ENCODE measurements around the gene SYT13. TPM values are rescaled to one million over a fixed set of nuclear protein-coding genes. Genes with fewer than 3 reads are reported as not detected.

Gene SYT13
- polyA plus RNA-seq, 1 donor: 0.30 TPM

GRCh38 chr11:45248501-45249011 lies 37.6 kb downstream of the SYT13 start:
- no peak for DNase-seq (ENCODE audit: low read depth)

DNA sequence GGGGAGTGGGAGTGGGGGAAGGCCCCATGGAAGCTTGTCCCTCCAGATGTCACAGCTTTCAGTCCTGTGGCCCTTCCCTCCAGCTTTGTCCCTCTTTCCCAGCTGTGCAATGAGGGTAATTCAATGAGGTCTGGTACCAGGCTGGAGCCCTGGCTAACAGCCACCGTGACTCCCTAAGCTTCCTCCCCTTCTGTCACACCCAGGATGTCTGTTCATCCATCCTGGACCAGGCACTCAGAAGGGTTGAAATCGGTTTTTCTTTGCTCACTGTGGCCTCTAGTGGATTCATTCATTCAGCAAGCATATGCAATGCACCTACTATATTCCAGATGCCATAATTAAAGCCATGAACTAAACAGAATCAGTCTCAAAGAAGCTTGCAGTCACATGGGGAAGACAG lies 38.7 kb downstream of the SYT13 start:
- DNase-seq (ENCODE audit: low read depth): no peak

DNA sequence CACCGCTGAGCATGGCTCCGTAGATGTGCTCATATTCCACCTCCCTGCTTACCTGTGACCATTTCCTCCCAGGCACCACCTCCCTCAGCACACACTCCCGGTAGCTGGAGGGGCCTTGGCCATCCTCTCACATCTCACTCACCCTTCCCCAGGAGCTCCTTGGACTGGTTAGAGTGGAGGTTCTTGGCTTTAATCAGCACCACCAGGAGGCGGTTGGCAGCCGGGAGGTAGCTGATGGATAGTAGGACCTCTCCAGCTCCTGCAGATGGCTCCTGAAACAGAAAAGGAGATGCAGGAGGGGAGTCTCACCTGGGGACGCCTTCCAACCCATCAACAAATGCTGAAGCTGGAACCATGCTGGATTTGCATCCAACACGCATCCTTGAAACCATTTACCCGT lies 39.9 kb downstream of the SYT13 start:
- DNase-seq (ENCODE audit: low read depth): no peak

DNA sequence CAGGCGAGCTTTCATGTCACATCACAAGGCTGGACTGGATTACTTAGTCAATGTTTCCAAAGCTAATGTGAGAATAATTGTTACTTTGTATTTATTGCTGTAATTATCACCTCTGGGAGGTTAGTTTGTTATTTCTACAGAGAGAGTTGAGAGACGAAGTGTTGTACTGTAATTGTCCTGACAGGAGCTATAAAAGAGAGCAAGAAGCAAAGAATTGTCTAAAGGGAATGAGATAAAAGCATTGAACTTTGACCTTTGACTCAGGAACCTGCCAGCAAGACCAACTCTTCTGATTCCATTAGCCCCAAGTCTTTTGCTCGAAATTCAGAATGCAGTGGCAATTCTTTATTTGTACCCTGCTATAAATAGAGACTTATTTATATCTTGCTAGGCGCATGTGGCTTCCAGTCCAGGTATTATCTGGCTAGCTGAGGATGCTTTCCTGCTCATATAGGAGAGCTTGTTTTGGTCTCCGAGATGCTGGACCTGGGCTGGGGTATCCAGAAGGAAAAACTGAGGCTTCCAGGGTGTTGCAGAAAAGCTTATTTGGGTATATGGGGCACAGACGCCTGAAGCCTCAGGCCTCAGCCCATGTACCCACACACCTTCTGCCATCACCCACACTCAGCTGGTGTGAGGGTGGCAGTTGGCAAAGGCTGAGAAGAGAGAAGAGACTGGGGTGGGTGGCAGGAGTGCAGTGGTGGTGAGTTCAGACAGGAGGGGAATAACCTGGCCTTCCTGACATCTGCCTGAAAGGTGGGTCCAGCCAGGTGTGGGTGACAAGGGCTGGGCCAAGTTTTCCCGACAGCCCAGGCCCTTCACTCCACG lies 40.7 kb downstream of the SYT13 start:
- DNase-seq (ENCODE audit: low read depth): no peak

DNA sequence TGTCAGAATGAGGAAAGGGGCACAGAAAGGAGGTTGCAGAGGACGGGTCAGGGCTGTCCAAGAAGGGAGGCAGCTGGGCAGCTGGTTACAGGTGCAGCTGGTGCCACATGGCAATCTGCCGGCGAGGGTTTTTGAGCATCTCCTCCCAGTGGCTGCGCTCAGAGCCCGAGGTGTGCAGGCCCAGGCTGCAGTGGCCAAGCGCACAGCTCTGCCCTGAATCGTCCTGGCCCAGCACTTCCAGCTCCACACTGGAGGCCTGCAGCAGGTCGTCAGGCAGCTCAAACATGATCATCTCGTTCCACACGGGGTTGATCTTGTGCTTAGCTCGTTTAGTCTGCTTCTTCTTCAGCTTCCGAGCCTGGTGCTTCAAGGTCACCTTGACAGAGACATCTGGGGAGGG lies 42.2 kb downstream of the SYT13 start:
- no peak for DNase-seq (ENCODE audit: low read depth)

GRCh38 chr11:45239733-45240132 lies 46.4 kb downstream of the SYT13 start:
- no peak for DNase-seq (ENCODE audit: low read depth)

GRCh38 chr11:45238724-45239123 lies 47.4 kb downstream of the SYT13 start:
- no peak for DNase-seq (ENCODE audit: low read depth)

GRCh38 chr11:45237711-45238315 lies 48.3 kb downstream of the SYT13 start:
- no peak for DNase-seq (ENCODE audit: low read depth)

- no peak for DNase-seq (ENCODE audit: low read depth)
These were observed 51.7 kb downstream of the SYT13 start for GRCh38 chr11:45234306-45235006.

DNA sequence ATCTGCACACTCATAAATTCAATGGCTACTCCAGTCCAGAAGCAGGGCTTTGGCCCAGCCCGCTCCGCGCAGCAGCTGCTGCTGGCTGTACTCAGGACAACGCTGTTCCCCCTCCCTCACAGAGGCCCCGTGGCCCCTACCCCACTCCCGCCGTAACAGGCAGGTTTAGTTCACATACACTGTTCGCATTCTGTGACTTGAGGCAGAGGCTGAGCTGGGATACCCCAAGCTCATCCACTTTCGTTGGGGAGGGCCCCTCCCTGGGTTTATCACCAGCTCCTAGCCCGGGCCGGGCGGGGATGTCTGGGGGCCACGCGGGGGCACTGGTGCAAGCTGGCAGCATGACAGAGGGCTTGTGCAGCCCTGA lies 52.4 kb downstream of the SYT13 start:
- no peak for DNase-seq (ENCODE audit: low read depth)

DNA sequence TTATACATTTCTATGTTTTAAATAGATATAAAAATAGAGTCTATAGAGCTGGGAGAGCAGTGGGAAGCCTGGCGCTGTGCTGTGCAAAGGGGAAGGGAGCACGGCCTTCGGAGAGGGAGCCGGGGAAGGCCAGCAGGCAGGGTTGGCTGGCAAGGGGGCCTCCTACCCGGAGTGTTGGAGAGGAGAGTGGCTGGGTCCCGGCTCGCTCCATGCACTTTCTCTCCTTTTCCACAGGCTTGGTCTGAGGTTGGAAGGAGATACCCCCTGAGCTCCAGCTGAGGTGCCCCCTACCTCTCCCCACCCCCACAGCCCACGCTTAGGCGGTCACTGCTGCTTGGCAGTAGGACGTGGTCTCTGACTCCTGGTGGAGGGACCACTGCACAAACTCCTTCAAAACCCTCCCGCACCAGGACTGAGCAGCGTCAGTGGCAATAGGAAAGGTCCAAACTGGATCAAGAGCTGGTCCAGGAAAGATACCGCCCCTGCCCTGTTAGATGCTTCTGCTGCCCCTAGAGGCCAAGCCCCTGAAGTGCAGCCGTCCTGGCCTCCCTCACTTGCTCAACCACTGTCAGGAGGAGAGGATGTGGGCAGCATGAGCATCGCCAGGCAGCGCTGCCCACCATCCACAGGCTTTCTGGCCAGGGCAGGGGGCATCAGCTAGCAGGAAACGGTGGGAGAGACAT lies 52.9 kb downstream of the SYT13 start:
- no peak for DNase-seq (ENCODE audit: low read depth)

- no peak for DNase-seq (ENCODE audit: low read depth)
These were observed 53.6 kb downstream of the SYT13 start for GRCh38 chr11:45232341-45233080.

DNA sequence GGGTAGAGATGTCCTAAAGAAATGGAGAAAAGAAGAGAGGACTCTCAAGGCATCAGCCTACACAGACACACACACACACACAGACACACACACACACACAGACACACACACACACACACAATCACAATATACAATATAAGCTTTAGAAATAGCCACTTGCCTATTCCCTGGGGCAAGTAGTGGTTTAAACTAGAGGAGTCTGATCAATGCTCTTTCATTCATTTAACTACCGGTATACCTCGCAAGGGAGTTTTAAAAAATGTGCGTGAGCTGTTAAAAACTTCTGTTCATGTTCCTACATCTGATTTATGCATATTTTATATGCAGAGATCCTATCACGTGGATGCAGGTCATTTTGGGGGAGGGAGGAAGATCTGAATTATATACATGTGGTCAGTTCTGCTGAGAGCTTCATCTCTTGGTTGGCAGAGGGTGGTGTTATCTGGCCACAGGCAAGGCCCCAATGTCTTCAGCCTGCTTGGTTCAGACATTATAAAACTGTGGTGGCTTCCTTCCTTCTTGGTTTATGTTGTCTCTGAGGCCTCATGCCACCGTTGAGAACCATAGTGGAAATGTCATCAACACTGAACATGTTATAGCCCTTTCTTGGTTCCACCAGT lies 56.6 kb downstream of the SYT13 start:
- DNase-seq (ENCODE audit: low read depth): no peak

GRCh38 chr11:45227836-45228235 lies 58.3 kb downstream of the SYT13 start:
- no peak for DNase-seq (ENCODE audit: low read depth)

DNA sequence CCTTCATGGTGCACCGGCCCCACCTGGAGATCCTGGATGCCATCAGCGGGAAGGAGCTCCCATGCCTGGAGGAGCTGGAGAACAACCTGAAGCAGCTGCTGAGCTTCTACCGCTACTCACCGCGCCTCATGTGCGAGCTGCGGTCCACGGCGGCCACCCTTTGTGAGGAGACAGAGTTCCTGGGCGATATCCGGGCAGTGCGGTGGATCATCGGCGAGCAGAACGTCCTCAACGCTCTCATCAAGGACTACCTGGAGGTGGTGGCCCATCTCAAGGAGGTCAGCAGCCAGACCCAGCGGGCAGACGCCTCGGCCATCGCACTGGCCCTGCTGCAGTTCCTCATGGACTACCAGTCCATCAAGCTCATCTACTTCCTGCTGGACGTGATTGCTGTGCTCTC lies 59.2 kb downstream of the SYT13 start:
- no peak for DNase-seq (ENCODE audit: low read depth)

DNA sequence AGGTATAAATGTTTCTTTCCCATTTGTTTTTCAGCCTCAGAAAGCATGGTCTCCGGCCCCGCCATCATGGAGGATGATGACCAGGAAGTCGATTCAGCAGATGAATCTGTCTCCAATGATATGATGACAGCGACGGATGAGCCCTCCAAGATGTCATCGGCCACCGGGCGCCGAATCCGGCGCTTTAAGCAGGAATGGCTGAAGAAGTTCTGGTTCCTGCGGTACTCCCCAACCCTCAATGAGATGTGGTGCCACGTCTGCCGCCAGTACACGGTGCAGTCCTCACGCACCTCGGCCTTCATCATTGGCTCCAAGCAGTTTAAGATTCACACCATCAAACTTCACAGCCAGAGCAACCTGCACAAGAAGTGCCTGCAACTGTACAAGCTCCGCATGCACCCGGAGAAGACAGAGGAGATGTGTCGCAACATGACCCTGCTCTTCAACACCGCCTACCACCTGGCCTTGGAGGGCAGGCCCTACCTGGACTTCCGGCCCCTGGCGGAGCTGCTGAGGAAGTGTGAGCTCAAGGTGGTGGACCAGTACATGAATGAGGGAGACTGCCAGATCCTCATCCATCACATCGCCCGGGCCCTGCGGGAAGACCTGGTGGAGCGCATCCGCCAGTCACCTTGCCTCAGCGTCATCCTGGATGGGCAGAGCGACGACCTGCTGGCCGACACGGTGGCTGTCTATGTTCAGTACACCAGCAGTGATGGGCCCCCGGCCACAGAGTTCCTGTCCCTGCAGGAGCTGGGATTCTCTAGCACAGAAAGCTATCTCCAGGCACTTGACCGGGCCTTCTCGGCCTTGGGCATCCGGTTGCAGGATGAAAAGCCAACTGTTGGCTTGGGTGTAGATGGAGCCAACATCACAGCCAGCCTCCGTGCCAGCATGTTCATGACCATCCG lies 59.9 kb downstream of the SYT13 start:
- no peak for DNase-seq (ENCODE audit: low read depth)

DNA sequence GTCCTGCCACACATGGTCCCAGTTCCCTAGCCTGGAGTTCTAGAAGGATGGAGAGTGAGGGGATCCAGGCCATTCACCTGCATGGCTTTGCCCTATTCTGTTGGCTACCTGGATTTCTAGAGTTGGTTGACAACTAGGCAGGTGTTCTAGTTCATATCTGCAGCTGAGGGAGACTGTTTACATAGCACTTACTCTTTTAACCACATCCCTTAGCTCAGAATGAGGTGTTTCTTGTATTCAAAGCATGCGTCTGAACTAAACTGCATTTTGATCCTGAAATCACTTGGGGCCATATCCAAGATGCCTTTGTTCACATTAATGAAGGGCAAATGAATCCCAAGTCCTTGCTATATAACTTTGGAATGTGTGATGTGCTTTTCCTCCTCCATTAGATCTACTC lies 60.9 kb downstream of the SYT13 start:
- DNase-seq (ENCODE audit: low read depth): no peak

DNA sequence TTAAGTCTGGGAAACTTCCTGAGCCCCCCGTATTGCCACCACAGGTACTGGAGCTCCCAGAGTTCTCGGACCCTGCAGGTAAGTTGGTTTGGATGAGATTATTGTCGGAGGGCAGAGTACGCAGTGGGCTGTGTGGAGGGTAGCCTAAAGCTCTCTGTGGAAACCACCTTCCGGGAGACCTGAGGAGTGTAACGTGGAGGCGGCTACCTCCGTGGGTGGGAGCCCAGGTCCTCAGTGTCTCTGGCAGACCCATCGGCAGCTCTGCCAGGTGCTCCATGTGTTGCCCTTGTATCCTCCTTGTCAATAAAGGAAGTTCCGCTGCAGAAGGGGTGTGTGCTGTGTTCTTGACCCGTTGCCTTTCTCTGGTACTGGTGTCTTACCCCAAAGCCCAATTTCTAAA lies 61.4 kb downstream of the SYT13 start:
- DNase-seq (ENCODE audit: low read depth): no peak

GRCh38 chr11:45223496-45223895 lies 62.6 kb downstream of the SYT13 start:
- DNase-seq (ENCODE audit: low read depth): no peak

DNA sequence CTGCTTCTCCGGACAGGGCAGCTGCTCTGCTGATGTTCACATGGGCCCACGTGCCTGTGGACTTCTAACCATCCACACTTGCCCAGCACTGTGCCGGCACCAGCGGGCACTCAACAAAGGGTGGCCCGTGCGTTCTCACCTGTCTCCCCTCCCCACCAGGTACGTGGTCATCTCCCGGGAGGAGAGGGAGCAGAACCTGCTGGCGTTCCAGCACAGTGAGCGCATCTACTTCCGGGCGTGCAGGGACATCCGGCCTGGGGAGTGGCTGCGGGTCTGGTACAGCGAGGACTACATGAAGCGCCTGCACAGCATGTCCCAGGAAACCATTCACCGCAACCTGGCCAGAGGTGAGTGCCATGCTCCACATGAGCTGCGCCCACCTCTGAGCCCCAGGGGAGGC lies 66.7 kb downstream of the SYT13 start:
- DNase-seq (ENCODE audit: low read depth): no peak

Measured in forelimb muscle (tissue), 1 donor.